ENCODE data around the gene CACFD1. TPM values are rescaled to one million over a fixed set of nuclear protein-coding genes. Genes with fewer than 3 reads are reported as not detected.

The CACFD1 gene
- total RNA-seq, 4 donors from 2014 or later = 7.0 to 28.3 (median 10.1) TPM

- Histone ChIP-seq H3K4me1 (no peaks in the 10 kb centered on the region), H3K36me3 (no peaks in the 10 kb centered on the region), H3K4me3 (no peak overlapping the region), H3K27me3 (peaks cover 12 to 22% (median 13%) of the 10 kb centered on the region in 3 donors), H3K9me3 (no peaks in the 10 kb centered on the region), H3K27ac (no peak overlapping the region)
- no peak for DNase-seq
- intact Hi-C loops (cut with DNase I; ENCODE audit: low total_unique reads) = no loop called here
- no peak for TF ChIP-seq CTCF (IDR thresholded peaks at IDR 0.05 in 4 of 5, conservative IDR thresholded peaks at IDR 0.05 in 1 of 5)
- no peak for ATAC-seq
- in situ Hi-C loops (cut with MboI; ENCODE audit: low sequenced_read_pairs in 4 of 4) = no loop called here
Observed at GRCh38 chr9:133511607-133512006, 51.8 kb downstream of the CACFD1 start.

GRCh38 chr9:133512253-133513213 lies 52.8 kb downstream of the CACFD1 start:
- Histone ChIP-seq H3K9me3 (no peaks in the 10 kb centered on the region), H3K4me1 (no peaks in the 10 kb centered on the region), H3K36me3 (no peaks in the 10 kb centered on the region), H3K27me3 (peaks cover 12 to 22% (median 13%) of the 10 kb centered on the region in 3 donors), H3K27ac (no peak overlapping the region), H3K4me3 (no peak overlapping the region)
- intact Hi-C loops (cut with DNase I; ENCODE audit: low total_unique reads) (no loop called here), in situ Hi-C loops (cut with MboI; ENCODE audit: low sequenced_read_pairs in 4 of 4) (no loop called here)
- DNase-seq (no peak), ATAC-seq (no peak)
- TF ChIP-seq CTCF (IDR thresholded peaks at IDR 0.05 in 4 of 5, conservative IDR thresholded peaks at IDR 0.05 in 1 of 5) (no peak), POLR2A (IDR thresholded peaks at IDR 0.05) (no peak)

- ATAC-seq = no peak
- TF ChIP-seq POLR2A (IDR thresholded peaks at IDR 0.05) (no peak), CTCF (IDR thresholded peaks at IDR 0.05 in 4 of 5, conservative IDR thresholded peaks at IDR 0.05 in 1 of 5) (no peak)
- intact Hi-C loops (cut with DNase I; ENCODE audit: low total_unique reads) = no loop called here
Observed at GRCh38 chr9:133513214-133514100, 53.7 kb downstream of the CACFD1 start.

GRCh38 chr9:133514460-133515239 lies 54.9 kb downstream of the CACFD1 start:
- no peak overlapping the region for H3K27ac ChIP-seq

More at GRCh38 chr9:133513214-133514100, 53.7 kb downstream of the CACFD1 start:
- Histone ChIP-seq H3K4me1 (no peaks in the 10 kb centered on the region), H3K27ac (no peak overlapping the region), H3K9me3 (no peaks in the 10 kb centered on the region), H3K27me3 (peaks cover 5 to 22% (median 9%) of the 10 kb centered on the region in 3 donors), H3K4me3 (no peak overlapping the region), H3K36me3 (no peaks in the 10 kb centered on the region)
- in situ Hi-C loops (cut with MboI; ENCODE audit: low sequenced_read_pairs in 4 of 4) = no loop called here
- no peak for DNase-seq

More at GRCh38 chr9:133514460-133515239, 54.9 kb downstream of the CACFD1 start:
- in situ Hi-C loops (cut with MboI; ENCODE audit: low sequenced_read_pairs in 4 of 4) (no loop called here), intact Hi-C loops (cut with DNase I; ENCODE audit: low total_unique reads) (no loop called here)
- H3K27me3 ChIP-seq = peaks cover 3 to 13% (median 5%) of the 10 kb centered on the region in 3 donors
- DNase-seq (no peak), ATAC-seq (no peak)
- no peaks in the 10 kb centered on the region for H3K9me3 ChIP-seq
- H3K4me1 ChIP-seq = no peaks in the 10 kb centered on the region
- H3K4me3 ChIP-seq = no peak overlapping the region
- TF ChIP-seq POLR2A (IDR thresholded peaks at IDR 0.05) (no peak), CTCF (IDR thresholded peaks at IDR 0.05 in 4 of 5, conservative IDR thresholded peaks at IDR 0.05 in 1 of 5) (no peak)
- H3K36me3 ChIP-seq = no peaks in the 10 kb centered on the region
